ENCODE data around the gene CRIM1.

The CRIM1 gene

DNA sequence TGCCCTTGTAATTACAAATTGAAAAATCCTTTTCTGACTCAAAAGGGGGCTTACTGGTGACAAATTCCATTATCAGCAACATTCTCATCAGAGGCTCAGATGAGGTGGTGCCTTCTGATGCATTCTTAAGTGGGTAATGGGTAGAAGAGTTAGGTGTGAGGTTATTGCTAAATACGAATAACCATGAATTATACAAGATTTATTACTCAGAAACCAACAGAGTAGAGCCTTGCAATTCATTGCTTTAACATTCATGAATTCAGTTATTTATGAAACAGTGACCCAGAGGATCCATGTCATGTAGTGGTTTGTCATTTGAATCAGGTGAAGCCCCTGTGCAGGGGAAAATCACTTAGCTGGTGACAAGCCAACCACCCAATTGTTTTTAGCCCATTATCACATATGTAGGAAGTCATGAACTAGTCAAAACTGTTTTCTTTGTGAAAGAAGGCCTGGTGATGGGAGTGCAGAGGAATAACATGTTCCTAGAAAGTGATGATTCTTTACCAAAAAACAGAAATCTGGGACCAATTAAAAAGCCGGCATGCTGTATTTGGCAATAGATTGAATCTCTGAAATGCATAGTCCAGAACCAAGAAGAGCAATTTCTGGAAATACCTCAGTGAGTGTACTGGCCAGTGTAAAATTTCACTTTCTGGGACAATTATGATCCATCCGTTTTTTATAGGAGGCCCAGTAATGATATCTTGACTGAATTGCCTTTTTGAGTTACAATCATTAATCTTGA is 70.2 kb downstream of the CRIM1 start:
- TF ChIP-seq ZFX (IDR thresholded peaks at IDR 0.05) (no peak), CTCF (conservative IDR thresholded peaks at IDR 0.05) (no peak)

DNA sequence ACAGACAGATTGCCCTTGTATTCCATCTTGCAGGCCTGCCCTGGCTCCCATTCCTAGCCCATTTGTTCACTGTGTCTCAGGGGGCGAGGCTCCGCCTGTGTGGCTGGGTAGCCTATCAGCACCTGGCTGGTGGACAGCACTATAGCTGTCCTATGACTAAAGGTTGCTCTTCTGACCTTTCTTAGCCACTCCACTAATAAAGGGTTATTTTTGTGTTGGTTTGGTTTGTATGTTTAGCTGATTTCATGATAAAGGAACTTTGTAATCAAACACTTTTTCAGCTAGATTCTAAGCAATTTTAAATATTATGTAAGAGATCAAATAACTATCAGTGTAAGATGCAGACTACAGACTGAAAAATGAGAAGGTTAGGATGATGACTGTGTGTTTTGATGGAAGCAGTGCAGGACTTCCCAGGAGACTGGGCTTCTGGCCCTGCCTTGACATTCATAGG is 72.2 kb downstream of the CRIM1 start:
- H3K27ac ChIP-seq, result no peak overlapping the region
- TF ChIP-seq CTCF (conservative IDR thresholded peaks at IDR 0.05) (no peak), ZFX (IDR thresholded peaks at IDR 0.05) (no peak)

More for the DNA sequence above, 70.2 kb downstream of the CRIM1 start:
- H3K27ac ChIP-seq, result no peak overlapping the region

DNA sequence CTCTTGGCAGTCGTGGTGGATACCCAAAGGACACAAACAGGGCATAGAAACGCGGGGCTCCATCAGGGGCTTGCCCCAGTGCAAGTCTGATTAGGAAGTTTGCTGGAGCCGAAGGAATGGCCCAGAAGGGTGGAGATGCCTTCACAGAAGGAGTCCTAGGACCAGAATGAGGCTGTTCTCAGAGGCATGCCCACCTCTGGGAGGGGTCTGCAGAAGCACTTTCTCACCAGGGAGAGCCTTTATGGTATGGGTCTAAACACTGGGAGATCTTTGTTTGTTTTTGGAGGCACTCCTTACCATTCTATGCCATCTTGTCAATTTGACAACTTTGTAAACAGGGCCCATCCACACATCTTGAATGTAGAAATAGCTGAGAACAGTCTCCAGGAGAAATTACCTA is 75.0 kb downstream of the CRIM1 start:
- no peak overlapping the region for H3K27ac ChIP-seq
- TF ChIP-seq CTCF (conservative IDR thresholded peaks at IDR 0.05) (no peak), ZFX (IDR thresholded peaks at IDR 0.05) (no peak)

DNA sequence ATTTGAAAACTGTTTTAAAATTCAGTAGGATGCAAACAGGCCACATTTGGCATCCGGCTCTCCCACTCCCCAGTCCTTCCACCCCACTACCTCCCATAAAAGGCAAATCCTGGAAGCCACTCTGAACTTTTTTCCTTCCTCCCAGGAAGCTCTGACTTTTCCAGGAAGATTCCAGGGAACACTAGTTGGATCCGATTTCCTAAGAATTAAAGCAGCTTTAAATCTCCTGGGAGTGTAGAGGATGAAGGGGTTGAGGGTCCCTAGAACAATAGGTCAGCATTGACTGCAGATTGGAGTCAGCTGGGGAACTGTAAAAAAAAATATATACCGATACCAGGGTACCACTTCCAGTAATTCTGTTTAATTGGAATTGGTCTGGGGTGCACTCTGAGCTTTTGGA is 76.9 kb downstream of the CRIM1 start:
- TF ChIP-seq CTCF (conservative IDR thresholded peaks at IDR 0.05) (no peak), ZFX (IDR thresholded peaks at IDR 0.05) (no peak)
- H3K27ac ChIP-seq, result no peak overlapping the region

DNA sequence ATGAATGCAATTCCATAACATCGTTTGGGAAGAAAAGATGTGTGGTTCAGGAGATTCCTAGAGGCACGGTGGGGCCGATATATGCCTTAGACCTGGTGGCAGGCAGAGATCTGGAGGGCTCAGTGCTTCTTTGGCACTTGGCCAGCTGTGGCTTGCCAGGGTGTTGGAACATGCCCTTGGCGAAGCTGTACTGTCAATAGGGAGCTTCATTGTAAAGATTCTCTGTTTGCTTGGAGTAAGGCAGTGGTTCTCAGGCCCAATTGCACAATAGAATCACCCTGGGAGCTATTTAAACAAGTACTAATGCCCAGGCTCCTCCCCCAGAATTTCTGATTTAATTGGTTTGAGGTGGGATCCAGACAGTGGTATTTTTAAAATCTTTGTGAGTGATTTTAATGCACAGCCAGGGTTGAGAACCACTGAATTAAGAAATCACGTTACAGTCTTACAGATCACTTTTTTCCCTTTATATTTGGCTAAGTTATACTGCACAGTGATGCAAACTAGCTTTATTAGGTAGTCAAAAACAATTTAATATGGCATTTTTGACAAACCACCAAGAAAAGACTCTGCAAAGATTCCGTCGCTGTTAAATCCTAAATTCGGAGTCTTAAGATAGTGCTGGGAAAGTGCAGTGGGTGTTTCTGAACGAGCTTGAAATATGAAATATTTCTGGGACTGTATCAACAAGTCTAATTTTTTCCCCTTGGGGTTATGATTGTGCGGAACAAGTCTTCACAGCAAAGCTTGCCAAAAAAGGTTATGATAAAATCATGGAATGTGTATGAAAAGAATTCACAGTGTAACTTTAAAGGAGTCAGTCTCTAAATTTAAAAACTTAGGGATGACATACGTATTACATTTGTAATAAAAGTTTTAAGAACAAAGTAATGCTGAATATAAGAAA is 78.0 kb downstream of the CRIM1 start:
- TF ChIP-seq CTCF (conservative IDR thresholded peaks at IDR 0.05), result no peak
- TF ChIP-seq ZFX (IDR thresholded peaks at IDR 0.05), result no peak
- H3K27ac ChIP-seq, result no peak overlapping the region

- no peak overlapping the region for H3K27ac ChIP-seq
- TF ChIP-seq CTCF (conservative IDR thresholded peaks at IDR 0.05) (no peak), ZFX (IDR thresholded peaks at IDR 0.05) (no peak)
These were observed 82.9 kb downstream of the CRIM1 start for GRCh38 chr2:36438449-36438977.

DNA sequence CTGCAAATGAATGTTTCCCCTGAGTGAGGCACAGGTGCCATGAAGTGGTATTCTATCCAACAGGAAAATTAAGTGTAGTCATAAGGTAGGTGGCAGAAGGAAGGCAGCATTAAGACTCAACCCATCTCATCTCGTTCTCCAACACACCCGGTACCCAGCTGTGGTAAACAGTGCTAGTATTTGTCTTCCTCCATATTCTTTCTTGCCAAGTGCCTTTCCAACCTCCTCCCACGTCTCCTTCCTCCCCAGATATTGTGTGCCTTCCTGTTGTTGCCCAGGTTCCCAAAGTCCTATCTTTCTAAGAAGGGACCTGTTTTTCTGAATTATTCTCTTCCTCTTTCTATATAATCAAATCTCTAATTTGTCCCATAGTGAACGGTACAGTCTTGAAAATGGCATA is 83.5 kb downstream of the CRIM1 start:
- H3K27ac ChIP-seq, result no peak overlapping the region

More for the DNA sequence above, 83.5 kb downstream of the CRIM1 start:
- no peak for TF ChIP-seq CTCF (conservative IDR thresholded peaks at IDR 0.05)
- TF ChIP-seq ZFX (IDR thresholded peaks at IDR 0.05), result no peak

Measured in C4-2B (cell line).